ENCODE measurements around the gene CCKAR.

Gene CCKAR

DNA sequence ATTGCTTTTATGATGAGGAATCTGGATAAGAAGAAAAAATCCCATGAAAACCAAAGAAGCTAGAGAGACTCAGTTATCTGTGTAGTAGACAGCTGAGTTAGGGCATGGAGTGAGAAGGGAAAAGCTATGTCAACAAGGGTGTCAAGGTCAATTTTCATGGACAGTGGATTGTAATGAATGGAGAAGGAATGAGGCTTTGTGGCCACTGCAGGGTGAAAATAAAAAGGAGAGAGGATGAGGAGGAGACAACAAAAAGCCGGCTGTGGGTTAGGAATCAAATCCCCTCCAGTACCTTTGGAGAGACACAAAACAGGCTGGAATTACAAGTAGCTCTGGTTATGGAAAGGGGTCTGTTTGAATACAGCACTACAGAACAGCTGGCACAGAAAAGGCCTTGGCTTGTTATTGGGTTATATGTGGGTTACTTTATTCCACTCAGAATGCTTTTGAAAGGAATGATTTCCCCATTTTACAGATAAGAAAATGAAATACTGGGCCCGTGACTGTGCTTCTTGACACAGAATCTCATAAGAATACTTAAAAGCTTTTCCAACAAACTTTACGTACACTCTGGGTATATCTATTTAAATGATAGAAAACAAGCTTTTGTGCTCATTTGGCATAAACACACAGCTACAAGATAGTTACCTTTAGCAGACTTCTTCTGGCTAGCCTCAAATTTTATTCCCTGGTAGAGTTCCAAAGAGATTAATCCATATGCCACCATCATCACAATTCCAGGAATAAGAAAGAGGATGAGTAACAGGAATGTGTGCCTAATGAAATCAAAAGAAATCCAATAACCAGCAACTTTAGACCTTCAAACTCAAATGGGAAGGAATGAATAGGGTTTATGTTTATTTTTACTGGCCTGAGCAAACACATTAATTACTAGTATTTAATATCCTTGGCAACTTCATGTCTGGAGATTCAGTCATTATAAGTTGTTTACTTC, 7.5 kb downstream of the CCKAR start:
- no peak overlapping the region for H3K4me3 ChIP-seq (ENCODE audit: low read depth, low read length)
- TF ChIP-seq CTCF (IDR thresholded peaks at IDR 0.05; ENCODE audit: borderline replicate concordance, insufficient read depth, low read depth, low read length): no peak

DNA sequence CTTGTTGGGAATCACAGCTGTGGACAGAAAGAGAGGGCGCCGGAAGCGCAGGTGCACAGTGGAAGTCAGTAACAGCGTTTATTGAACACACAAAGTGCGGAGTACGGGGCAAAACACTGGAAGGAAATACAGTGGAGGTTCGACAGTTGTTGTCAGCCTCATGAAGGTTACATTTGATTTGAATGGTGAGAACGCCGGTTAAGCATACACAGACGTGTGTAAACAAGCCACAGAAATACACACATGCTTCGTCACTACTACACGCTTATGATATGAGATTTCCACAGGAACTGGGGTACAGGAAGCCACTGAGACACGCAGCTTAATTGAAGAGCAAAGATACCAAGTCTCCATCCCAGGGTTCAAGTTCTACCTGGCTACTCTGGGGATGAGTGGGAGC, 12.0 kb downstream of the CCKAR start:
- no peak overlapping the region for H3K4me3 ChIP-seq (ENCODE audit: low read depth, low read length)
- no peak for TF ChIP-seq CTCF (IDR thresholded peaks at IDR 0.05; ENCODE audit: borderline replicate concordance, insufficient read depth, low read depth, low read length)

DNA sequence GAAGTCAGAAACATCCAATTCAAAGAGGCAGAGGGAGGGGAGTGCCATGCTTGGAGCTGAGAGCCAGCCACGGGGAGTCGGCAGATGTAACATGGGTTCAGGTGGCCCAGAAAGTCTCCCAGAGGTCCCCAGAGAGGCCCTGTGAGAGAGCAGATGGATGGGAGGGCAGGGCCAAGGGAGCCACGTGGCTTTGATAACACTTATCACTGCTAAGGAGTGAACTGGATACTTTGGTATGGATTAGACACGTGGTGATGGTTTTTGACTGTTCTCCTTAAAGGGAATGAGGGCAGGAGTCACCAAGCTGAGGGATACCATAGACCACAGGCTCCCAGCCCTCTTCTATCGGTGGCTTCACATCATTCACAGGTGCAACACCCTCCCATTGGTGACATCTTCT, 13.7 kb downstream of the CCKAR start:
- no peak overlapping the region for H3K4me3 ChIP-seq (ENCODE audit: low read depth, low read length)
- no peak for TF ChIP-seq CTCF (IDR thresholded peaks at IDR 0.05; ENCODE audit: borderline replicate concordance, insufficient read depth, low read depth, low read length)

GRCh38 chr4:26475716-26476115, 14.6 kb downstream of the CCKAR start:
- no peak for TF ChIP-seq CTCF (IDR thresholded peaks at IDR 0.05; ENCODE audit: borderline replicate concordance, insufficient read depth, low read depth, low read length)
- H3K4me3 ChIP-seq (ENCODE audit: low read depth, low read length): no peak overlapping the region

GRCh38 chr4:26474551-26474950, 15.7 kb downstream of the CCKAR start:
- TF ChIP-seq CTCF (IDR thresholded peaks at IDR 0.05; ENCODE audit: borderline replicate concordance, insufficient read depth, low read depth, low read length): no peak
- H3K4me3 ChIP-seq (ENCODE audit: low read depth, low read length): no peak overlapping the region

DNA sequence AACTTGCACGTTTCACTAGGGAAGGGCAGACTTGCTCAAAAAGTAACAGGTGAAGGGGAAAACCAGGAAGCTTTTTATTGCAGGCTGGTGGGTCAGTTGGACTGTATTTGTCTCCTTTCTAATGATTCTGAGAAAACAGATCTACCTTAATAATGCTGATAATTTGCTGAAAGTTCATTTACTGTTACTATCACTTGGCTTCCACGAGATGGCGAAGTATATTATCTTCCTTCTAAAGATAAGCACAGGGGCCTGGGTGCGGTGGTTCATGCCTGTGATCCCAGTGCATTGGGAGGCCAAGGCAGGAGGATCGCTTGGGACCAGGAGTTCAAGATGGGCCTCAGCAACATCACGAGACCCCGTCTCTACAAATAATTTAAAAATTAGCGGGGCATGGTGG, 16.4 kb downstream of the CCKAR start:
- no peak overlapping the region for H3K4me3 ChIP-seq (ENCODE audit: low read depth, low read length)
- TF ChIP-seq CTCF (IDR thresholded peaks at IDR 0.05; ENCODE audit: borderline replicate concordance, insufficient read depth, low read depth, low read length): no peak

DNA sequence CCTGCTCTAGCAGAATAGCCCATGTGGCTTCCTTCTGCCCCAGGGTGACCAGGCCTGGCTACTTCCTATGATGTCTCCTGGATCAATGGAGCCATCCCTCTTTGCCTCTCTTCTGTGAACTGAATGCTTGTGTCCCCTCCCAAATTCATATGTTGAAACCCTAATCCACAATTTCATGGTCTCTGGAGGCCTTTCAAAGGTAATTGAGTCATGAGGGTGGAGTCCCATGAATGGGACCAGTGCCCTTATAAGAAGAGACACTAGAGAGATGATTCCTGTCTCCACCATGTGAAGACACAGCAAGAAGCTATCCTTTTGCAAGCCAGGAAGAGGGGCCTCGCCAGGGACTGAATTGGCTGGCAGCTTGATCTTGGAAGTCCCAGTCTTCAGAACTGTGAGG, 18.4 kb downstream of the CCKAR start:
- H3K4me3 ChIP-seq (ENCODE audit: low read depth, low read length): no peak overlapping the region
- no peak for TF ChIP-seq CTCF (IDR thresholded peaks at IDR 0.05; ENCODE audit: borderline replicate concordance, insufficient read depth, low read depth, low read length)
